ENCODE data around the gene NLGN1.
"Not testable (repeated sequence)": the region's sequence is repeated elsewhere in the genome, so short reads cannot be mapped to it uniquely, and the experiment has no call there.

The NLGN1 gene

DNA sequence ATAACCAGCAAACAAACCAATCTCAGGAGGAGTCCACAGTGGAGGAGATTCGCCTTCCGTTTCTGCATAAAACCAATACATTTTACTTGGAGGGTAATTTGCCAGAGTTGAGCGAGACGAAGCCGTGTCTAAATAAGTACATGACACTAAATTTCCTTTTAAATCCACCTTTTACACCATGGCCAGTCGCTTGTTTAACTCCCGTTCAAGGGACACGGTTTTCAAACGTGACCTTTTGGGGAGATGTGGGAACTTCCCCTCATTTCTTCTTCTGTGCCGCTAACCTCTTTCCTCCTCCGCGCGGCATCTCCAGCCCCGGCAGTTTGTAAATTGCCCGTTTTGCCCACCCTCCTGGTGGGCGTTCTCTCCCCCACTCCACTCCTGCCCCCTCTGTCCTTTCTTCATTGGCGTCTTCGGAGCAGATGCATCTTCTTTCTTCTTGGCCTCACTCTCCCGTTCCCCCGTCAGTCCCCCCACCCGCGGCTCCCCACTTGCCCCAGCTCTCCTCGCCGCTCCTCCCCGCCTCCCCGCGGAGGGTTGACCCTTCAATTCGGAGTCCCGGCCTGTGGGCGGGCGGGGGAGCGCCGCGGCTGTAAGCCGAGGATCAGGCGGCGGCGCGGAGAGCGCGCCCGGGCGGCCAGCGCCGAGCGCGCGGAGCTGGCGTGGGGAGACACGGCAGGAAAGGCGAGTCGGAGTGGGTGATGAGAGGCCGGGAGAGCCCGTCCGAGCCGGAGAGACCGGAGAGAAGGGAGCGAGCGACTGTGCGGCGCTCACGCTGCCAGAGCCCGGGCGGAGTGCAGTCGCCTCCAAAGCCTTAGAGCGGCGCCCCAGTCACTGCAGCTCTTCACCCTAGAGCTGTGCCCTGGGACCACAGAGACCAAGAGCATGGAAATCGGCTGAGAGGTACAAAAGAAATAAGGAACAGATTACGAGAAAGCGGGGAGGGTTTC, at the start of gene NLGN1:
NLGN1 (plus strand) TSS at position 584 of the 950 bp plus-strand sequence.
- peak; percentile 85 for DNase-seq

DNA sequence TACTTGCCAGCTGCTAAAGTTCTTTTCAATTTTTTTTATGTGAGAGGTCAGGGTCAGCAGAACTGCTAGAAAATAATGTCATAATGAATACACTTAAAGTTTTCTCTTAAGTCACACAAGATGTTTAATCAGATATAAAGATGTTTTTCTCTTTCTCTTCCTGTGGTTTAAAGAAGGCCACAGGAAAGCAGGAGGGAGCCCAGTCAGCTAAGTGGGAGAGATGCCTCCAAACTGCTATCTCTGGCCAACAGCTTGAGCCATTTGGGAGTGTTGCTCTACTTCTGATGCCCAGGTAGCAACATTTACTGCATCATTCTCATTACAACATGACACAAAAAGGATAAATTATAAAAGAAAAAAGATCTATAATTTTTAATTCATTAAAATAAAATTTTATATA, 45.7 kb upstream of the NLGN1 start:
- no peak for DNase-seq

DNA sequence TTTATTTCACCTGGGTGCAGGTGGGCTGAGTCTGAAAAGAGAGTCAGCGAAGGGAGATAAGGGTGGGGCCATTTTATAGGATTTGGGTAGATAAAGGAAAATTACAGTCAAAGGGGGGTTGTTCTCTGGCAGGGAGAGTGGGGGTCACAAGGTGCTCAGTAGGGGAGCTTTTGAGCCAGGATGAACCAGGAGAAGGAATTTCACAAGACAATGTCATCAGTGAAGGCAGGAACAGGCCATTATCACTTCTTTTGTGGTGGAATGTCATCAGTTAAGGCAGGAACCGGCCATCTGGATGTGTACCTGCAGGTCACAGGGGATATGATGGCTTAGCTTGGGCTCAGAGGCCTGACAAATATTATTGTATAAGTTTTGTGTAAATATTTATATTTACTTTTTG, 44.4 kb upstream of the NLGN1 start:
- DNase-seq: not testable (repeated sequence)

DNA sequence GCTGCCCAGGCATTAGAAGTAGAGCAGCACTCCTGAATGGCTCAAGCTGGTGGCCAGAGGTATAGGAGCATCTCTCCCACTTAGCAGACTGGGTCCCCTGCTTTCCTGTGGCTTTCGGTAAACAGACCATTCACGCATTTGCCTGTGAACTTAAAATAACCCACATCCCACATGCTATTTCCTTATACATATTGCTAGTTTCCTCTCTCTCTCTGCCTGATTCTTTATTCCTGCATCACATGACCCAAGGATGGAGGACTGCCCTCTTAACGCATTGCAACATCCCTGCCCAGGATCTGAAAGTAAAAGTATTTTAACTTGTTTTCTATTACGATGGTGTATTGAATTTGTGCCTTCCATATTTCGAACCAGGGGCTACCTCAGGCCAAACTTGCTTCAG, 43.4 kb upstream of the NLGN1 start:
- DNase-seq: no peak

DNA sequence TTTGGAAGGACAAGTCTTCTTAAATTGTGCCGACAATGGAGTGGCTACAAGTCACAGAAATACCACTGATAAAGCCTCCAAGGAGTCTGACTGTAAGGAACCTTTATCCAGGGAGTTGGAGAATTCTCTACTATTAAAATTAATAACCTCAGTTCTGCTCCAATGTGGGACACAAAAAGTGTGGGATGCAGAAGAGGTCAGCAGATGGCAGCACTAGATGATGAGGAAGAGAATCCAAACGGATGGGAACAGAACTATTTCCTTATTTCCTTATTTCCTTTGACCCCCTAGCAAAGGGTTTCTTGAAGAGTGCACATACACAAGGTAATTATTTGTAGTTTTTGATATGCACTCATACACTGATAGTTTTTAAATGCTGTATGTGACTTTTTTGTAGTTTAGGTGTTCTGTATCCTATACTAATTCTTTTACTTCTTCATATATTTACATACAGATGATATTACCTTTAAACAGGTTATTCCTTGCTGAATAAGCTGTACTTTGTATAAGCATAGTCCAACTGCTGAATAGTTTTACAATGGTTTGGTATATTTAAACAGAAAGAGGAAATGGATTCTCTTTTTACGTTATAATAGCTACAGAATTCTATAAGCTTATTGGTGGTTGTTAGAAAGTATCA, 25.6 kb upstream of the NLGN1 start:
- DNase-seq: peak; percentile 11

DNA sequence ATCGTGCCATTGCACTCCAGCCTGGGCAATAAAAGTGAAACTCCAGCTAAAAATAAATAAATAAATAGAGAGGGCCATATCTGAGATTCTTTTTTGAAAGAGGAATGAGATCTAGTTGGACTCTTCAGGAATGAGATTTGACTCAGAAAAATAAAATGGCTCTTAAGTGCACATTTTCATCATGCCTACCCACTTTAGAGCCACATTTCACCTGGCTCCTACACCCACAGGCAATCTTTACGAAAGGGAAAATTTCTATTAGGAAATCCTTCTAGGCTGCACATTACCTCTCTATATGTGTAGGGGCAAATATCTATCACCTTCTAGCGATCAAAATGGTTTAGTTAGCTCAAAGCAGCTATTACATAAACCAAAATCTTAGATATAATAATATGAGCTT, 16.9 kb upstream of the NLGN1 start:
- no peak for DNase-seq

DNA sequence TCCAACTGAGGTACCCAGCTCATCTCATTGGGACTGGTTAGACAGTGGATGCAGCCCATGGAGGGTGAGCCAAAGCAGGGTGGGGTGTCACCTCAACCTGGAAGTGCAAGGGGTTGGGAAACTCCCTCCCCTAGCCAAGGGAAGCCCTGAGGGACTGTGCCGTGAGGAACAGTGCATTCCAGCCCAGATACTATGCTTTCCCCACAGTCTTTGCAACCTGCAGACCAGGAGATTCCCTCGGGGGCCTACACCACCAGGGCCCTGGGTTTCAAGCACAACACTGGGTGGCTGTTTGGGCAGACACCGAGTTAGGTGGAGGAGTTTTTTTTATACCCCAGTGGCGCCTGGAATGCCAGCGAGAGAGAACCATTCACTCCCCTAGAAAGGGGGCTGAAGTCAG, 15.6 kb upstream of the NLGN1 start:
- DNase-seq: not testable (repeated sequence)

DNA sequence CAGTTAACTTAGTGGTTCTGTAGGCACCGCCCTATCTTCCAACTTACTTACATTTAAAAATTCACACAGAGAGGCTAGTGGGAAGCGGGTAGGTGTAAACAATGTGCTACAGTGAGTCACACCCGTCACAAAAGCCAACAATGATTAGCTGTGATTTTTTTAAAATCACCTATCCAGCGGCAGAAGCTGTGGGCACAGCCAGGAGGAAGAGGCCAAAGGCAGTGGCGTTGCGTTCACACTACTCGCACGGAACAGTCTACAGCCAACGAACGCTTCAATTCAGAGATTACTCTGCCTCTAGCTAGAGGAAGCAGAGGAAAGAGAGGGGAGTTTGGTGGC, 2.5 kb upstream of the NLGN1 start:
- peak; percentile 95 for DNase-seq

DNA sequence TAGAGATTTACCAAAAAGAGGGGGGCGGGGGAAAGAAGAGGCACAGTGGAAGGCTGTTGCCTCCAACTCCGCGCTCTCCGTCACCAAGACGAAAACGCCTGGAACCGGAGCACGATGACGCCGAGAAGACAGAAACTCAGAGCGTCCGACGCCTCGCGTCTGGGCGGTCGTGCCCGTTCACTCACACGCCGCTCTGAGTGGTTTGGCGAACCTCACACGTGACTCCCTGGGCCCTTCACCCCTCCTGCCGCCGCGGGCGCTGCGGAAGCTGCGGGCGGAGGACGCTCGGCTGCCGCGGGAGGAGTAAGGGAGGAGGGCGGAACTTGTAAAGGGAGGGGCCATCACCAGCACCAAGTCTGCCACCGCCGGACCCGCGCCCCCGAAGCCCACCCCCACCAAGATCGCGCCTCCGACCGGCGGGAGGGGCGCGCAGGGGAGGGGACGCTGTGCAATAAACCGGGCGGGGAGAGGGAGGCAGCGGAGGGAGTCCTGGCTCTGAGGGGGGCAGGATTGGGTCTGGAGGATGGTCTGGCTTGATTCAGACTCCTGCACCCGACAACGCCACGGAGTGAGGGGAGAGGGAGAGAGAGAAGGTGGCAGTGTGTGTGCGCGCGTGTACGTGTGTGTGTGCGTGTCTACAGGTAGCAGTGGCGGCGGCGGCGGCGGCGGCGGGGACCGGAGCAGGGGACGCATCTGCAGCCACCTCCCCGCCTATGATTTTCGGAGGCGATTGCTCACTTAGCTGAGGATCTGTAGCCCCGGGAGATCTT, 1.9 kb upstream of the NLGN1 start:
- DNase-seq: peak; percentile 96

DNA sequence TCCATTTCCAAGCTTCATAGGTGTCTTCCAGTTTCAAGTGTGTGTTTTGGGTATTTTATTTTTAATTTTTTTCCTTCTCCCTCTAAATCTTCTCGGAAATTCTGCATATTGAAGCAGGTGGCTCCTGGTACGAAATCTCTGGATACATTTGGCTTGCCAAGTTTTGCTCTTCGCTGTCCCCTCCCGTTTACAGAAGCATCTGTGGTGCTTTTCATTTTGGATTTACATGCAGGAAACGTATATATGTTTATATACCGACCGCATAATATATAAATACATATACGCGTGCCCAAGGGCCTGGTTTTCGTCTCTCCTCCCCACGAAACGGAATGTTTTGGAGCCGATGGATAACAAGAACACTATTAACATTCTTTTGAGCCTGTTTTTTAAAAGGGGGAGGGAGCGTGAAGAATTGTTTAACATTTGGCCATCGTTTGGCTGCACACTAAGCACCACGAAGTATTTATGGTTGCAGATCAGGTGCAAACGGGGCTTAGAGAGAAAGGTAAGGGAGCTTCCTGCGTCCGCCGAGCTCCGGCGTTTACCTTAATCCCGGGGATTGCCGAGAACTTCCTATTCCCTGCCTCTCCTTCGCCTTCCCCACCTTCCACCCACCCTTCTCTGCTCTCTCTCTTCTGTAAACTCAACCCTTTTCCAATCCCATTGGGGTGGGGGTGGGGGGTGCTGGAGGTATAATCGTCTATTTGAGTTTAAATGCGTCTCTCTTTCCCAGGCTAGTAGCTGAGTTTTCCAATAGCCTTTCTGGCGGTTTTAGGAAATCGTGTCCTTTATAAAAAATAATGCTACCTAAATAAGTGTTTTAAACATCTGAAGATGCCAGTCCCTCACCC, 1.1 kb upstream of the NLGN1 start:
- peak; percentile 81 for DNase-seq

DNA sequence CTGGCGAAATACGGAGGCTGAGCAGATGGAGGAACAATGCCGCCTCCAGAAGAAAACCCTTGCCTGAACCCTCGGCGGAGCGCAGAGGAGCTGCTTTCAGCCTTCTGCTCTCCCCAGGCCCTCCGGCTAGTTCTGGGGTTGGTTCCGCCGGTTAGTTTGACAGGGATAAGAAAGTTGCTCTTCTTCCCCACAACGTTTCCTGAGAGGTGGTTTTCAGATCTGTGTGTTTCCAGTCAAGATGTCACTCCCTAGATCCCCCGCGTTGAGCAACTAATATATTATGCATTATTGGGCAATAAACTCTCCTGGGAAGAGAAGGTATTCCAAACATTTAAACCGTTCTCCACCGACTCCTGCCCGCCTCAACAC, 551 bp downstream of the NLGN1 start:
- DNase-seq: peak; percentile 67

DNA sequence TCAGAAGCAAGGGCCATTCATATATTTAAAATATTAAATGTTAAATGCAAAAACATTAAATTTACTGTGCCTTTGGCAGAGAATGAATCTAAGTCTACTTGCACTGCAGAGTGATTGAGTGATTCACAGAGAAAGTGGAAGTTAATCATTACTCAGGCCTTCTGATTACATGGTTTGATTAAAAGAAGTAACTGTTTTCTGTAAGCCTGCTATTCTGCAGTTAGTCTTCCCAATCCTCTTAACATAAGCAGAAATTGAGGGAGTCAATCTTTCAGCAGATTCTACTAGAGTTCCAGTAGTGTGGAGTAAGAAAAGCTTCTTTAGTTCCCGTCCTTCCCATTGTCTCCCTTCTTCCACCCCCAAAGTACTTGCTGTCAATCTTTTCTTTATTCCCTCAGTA, 1.5 kb downstream of the NLGN1 start:
- peak; percentile 11 for DNase-seq

DNA sequence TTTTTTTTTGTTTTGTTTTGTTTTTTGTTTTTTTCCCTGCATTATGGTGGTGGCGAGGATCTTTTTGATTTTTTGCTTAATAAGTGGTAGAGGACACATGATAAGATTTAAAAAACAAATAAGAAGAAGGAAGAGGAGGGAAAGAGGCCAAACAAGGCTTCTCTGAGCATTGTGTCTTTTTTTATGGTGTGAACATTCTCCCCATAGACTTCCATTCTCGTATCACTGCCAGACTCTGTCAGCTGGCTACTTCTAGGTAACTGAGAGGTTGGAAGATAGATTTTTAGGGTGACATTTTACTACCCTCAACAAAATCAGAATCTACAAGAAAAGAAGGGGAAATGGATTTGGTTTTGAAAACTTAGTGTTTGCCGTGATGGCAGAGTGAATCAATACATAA, 3.8 kb downstream of the NLGN1 start:
- no peak for DNase-seq

DNA sequence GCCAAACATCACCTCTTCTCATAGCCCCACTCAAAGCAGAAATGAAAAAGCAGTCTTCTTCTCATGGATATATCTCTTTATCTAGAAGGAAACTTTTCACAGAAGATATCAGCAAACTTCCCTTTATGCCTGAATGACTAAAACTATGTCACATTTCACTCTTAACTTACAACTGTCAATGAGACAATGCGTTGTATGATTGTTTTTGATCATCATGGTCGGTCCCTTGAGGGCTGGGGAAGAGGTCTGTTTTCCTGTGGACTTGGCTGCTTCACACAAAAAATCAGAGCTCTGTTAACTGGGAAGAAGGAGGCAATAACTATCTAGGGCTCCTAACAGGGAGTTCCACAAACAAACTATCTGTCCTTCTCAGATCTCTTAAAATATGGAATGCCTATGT, 5.1 kb downstream of the NLGN1 start:
- no peak for DNase-seq

DNA sequence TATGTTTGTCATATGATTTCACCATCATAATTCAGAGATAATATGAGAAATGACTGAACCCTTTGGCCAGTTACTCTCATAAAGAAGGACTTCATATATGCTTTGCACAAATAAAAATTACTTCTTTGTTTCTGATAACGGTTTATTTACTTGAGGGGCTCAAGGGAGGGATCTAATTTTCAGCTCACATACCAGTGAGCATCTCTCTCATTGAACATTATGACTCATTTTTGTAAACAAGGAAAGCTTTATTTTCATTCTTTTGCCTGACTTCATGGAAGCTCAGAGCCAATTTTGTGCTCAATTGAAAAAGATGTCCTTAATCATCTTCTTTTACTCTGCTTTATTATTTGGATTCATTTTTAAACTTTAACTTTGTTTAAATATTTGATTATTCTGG, 5.8 kb downstream of the NLGN1 start:
- DNase-seq: no peak

DNA sequence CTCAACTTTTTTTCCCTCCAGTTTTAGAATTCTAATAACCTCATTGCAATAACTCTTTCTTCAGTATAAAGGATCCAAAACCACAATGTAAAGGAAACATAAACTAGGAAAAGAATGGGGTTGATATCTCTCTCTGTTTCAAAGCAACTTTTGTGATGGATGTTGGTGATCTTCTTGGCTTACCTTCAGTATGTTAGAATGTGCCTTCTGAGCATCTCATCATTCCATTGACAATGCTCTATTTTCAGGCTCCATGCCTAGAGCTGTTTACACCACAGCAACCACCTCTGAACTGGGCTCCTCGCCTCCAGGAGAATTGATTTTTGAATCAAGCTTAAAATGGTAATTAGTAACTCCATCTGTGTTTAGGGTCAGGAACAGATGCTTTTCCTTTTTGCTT, 6.6 kb downstream of the NLGN1 start:
- DNase-seq: no peak

DNA sequence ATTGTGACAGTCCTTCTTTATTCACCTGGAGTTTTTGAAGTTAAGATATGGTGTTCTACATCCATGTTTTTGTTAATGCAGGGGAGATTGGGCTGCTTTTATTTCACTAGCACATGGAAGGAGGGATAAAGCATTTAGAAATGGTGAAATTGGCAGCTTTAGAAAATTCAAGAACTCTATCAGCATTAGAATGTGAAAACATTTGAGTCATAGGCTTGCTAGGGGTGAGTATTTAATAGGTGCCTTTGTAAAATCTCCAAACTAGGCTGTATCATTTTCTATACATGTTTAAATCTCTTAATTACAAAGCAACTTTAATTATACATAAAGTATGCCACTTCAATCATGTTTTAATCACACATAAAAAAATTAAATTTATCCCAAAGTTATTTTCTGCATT, 12.9 kb downstream of the NLGN1 start:
- no peak for DNase-seq

DNA sequence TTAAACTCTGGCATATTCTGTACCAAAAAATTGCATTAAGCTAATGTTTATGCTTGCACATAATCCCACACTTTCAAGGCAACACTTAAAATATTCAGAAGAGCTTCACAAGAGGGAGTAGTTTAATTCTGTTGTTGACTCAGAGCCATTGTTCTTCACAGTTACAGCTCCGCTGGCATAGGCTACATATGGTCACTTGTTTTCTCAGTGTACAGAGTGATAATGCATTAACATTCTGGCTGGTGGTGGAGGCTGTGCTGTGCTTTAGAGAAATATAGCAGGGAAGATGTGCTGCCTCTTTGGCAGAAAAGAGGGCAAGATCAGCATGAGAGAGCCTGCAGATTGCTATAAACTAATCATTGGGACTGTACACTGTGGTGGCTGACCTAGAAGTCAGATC, 13.3 kb downstream of the NLGN1 start:
- DNase-seq: peak; percentile 30

DNA sequence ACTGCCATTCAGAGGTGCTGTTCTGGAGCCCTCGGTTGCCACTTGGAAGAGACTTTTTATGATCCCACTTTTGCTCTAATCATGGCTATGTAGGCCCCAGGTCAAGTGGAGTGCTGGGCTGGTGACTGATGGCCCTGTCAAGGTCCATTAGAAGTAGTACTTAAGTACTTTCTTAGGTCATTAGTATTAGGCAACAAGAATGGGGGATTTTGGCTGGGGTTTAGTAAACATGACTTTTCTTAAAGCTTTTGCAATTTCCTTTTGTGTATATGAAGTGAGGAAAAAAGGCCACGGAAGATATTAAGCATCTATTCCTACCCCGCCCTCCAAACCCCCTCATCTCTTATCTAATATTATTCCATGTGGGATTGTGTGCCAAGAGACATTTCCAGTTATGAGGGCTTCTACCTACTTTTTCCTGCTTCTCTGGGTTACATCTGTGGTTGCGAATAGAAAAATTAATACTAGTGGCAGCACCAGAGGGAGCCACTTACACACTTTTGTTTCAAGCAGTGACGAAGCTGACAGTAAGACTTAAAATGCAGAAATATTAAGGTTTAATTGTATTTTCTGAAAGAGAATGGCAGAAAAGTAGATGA, 13.9 kb downstream of the NLGN1 start:
- DNase-seq: peak; percentile 39

DNA sequence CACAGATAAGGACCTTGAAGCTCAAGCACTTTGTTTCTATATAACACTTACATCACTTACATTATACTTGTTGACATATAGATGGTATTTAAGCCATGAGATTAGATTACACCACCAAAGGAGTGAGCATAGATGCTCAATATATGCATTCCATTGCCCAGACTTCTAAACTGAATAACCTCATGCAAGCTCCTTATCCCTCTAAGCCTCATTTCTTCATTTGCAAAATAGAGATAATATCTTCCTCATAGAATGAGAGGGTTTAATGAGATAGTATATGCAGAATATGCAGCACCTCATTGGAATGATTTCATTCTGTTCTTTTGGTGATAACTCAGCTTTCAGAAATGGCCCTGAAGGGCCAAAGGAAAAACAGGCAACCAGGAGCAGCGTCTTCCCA, 18.5 kb downstream of the NLGN1 start:
- no peak for DNase-seq

DNA sequence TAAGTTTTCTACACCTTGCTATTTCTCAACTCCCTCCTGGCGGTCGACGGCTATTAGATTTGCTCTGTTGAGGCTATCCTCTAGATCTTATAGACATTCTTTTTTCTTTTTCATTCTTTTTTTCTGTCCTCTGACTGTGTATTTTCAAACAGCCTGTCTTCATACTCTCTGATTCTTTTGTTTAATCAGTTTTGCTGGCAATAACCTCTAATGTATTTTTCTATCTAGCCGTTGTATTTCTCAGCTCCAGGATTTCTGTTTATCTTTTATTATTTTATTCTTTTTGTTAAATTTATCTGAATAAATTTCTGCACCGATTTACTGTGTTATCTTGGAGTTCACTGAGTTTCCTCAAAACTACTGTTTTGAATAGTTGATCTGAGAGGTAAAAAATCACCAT, 31.5 kb downstream of the NLGN1 start:
- no peak for DNase-seq

DNA sequence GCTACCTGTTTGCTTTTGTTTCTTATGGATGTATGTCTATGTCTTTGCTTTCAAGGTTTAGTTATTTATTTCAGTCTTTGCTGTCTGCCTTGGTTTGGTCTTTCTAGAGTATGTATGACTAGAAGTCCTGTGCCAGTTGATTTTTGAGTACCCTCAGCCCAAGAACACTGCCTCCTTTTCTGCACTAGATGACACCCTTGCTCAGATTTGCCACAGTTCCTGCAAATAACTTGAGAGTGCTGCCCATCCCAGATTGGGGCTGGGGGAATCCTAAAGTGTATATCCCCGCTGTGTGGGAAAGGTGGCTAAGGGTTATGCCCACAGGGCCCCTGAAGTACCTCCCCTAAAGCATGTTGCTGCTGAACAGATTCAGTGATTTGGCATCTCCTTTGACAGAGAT, 32.0 kb downstream of the NLGN1 start:
- no peak for DNase-seq
